ENCODE measurements around the gene SPTLC3.

Gene SPTLC3

DNA sequence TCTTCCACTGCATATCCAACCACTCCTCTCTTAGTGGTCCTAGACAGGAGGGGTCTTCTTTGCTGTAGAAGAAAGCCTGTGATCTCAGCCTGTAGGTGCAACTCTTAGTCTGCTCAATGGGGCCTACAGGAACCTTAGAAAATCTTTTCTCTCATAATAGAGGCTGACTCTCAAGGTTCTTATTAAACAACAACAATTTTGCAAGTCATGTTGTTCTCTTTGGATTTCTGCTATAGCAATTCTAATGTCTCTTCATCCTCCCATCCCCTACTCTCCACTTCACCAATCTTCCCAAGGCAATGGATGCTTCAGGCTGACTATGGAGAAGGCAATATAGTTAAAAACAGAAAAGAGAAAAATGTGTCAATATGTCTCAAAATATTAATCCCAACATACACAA is 40.8 kb upstream of the SPTLC3 start:
- no peak for TF ChIP-seq ZNF274 (IDR thresholded peaks at IDR 0.05; ENCODE audit: low read depth, low read length)
- TF ChIP-seq SUZ12 (IDR thresholded peaks at IDR 0.05; ENCODE audit: extremely low read depth, insufficient read depth, insufficient read length): no peak
- TF ChIP-seq YY1 (IDR thresholded peaks at IDR 0.05; ENCODE audit: insufficient read depth, insufficient read length): no peak
- no peak overlapping the region for H3K4me3 ChIP-seq (ENCODE audit: insufficient read length, low read depth)

DNA sequence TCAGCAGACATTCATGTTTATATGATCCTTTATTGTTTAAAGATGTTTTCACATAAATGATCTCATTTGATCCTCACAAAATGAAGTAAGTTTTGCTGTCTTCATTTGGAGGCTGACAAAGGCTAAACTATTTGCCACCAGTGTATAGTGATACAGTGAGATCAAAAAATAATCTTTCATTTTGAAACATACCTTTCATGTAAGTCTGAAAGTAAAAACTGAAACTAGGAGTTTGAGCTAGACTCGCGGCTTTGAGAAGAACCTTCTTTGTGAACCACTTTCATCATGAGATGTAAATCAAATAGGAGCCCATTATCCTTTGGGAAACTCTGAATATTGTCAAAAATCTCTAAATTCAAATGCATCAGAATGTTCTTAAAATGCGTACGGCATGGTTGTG is 40.3 kb upstream of the SPTLC3 start:
- Histone ChIP-seq H3K9ac (ENCODE audit: insufficient read length, low read depth) (no peak overlapping the region), H3K4me3 (ENCODE audit: insufficient read length, low read depth) (no peak overlapping the region), H3K4me1 (ENCODE audit: insufficient read depth, insufficient read length) (no peaks in the 10 kb centered on the region), H3K36me3 (ENCODE audit: insufficient read depth, insufficient read length, low read length) (no peaks in the 10 kb centered on the region), H3K9me3 (ENCODE audit: insufficient read depth, low read length) (peaks cover 16% of the 10 kb centered on the region), H3K27me3 (ENCODE audit: insufficient read depth, insufficient read length) (no peaks in the 10 kb centered on the region)
- DNase-seq (ENCODE audit: low read depth, low spot score): no peak
- TF ChIP-seq ZNF274 (IDR thresholded peaks at IDR 0.05; ENCODE audit: low read depth, low read length): no peak
- no peak for TF ChIP-seq YY1 (IDR thresholded peaks at IDR 0.05; ENCODE audit: insufficient read depth, insufficient read length)
- no peak for TF ChIP-seq SUZ12 (IDR thresholded peaks at IDR 0.05; ENCODE audit: extremely low read depth, insufficient read depth, insufficient read length)

More for the DNA sequence above, 40.8 kb upstream of the SPTLC3 start:
- no peak for DNase-seq (ENCODE audit: low read depth, low spot score)
- peaks cover 16% of the 10 kb centered on the region for H3K9me3 ChIP-seq (ENCODE audit: insufficient read depth, low read length)
- H3K27me3 ChIP-seq (ENCODE audit: insufficient read depth, insufficient read length): no peaks in the 10 kb centered on the region
- no peaks in the 10 kb centered on the region for H3K4me1 ChIP-seq (ENCODE audit: insufficient read depth, insufficient read length)
- H3K36me3 ChIP-seq (ENCODE audit: insufficient read depth, insufficient read length, low read length): no peaks in the 10 kb centered on the region
- no peak overlapping the region for H3K9ac ChIP-seq (ENCODE audit: insufficient read length, low read depth)

DNA sequence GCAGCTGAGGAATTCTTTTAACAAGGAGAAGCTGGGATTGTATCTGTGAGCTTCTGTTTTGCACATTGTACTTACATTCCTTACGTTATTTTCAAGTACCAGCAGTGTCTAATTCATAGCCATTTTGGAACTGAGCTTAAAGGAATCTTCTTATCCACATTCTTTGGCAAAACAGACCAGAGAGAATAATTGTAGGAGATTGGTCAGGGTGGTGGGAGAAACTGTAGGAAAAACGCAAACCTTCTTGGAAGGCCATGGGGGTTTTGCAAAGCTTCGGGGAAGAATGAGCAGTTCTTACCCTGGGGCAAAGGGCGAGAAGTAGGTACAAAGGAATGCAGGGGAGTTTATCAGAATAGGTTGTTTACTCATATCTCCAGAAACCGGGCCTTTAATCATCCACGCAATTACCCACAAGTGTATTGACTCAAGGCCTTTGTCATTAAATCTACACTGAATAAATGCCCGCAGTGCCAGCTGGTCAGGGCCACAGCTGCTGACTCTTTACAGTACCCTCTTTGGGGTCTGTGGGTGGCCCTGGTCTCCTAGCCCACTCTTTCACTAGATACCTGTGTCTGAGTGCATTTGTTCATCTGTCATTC is 39.6 kb upstream of the SPTLC3 start:
- H3K4me3 ChIP-seq (ENCODE audit: insufficient read length, low read depth): no peak overlapping the region
- H3K27me3 ChIP-seq (ENCODE audit: insufficient read depth, insufficient read length): no peaks in the 10 kb centered on the region
- DNase-seq (ENCODE audit: low read depth, low spot score): no peak
- no peak overlapping the region for H3K9ac ChIP-seq (ENCODE audit: insufficient read length, low read depth)
- no peaks in the 10 kb centered on the region for H3K4me1 ChIP-seq (ENCODE audit: insufficient read depth, insufficient read length)
- no peaks in the 10 kb centered on the region for H3K36me3 ChIP-seq (ENCODE audit: insufficient read depth, insufficient read length, low read length)
- TF ChIP-seq SUZ12 (IDR thresholded peaks at IDR 0.05; ENCODE audit: extremely low read depth, insufficient read depth, insufficient read length) (no peak), YY1 (IDR thresholded peaks at IDR 0.05; ENCODE audit: insufficient read depth, insufficient read length) (no peak), ZNF274 (IDR thresholded peaks at IDR 0.05; ENCODE audit: low read depth, low read length) (no peak)
- peaks cover 16% of the 10 kb centered on the region for H3K9me3 ChIP-seq (ENCODE audit: insufficient read depth, low read length)

DNA sequence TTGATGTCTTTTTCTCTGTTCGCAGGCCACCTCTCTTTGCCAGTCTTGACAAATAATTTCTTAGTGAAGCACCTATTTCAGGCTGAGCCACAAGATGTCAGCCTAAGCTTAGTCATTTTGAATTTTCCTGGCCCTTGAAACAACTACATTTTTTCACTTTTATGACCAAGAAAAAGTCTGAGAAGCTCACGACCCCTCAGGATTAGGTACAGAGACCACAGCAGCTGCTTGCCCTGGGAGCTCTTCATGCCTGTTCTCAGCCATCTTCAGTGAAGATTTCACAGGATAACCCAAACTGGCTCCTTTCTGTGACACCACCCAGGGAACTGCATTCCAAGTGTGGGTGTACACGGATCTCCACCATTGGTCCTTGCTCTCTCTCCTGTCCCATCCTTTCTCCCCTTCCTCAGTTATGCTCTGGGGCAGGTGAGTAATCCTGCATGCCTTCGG is 38.4 kb upstream of the SPTLC3 start:
- Histone ChIP-seq H3K4me3 (ENCODE audit: insufficient read length, low read depth) (no peak overlapping the region), H3K36me3 (ENCODE audit: insufficient read depth, insufficient read length, low read length) (no peaks in the 10 kb centered on the region), H3K4me1 (ENCODE audit: insufficient read depth, insufficient read length) (no peaks in the 10 kb centered on the region), H3K27me3 (ENCODE audit: insufficient read depth, insufficient read length) (no peaks in the 10 kb centered on the region), H3K9ac (ENCODE audit: insufficient read length, low read depth) (no peak overlapping the region), H3K9me3 (ENCODE audit: insufficient read depth, low read length) (peaks cover 16% of the 10 kb centered on the region)
- no peak for TF ChIP-seq YY1 (IDR thresholded peaks at IDR 0.05; ENCODE audit: insufficient read depth, insufficient read length)
- TF ChIP-seq ZNF274 (IDR thresholded peaks at IDR 0.05; ENCODE audit: low read depth, low read length): no peak
- no peak for TF ChIP-seq SUZ12 (IDR thresholded peaks at IDR 0.05; ENCODE audit: extremely low read depth, insufficient read depth, insufficient read length)
- peak; percentile 6 for DNase-seq (ENCODE audit: low read depth, low spot score)

DNA sequence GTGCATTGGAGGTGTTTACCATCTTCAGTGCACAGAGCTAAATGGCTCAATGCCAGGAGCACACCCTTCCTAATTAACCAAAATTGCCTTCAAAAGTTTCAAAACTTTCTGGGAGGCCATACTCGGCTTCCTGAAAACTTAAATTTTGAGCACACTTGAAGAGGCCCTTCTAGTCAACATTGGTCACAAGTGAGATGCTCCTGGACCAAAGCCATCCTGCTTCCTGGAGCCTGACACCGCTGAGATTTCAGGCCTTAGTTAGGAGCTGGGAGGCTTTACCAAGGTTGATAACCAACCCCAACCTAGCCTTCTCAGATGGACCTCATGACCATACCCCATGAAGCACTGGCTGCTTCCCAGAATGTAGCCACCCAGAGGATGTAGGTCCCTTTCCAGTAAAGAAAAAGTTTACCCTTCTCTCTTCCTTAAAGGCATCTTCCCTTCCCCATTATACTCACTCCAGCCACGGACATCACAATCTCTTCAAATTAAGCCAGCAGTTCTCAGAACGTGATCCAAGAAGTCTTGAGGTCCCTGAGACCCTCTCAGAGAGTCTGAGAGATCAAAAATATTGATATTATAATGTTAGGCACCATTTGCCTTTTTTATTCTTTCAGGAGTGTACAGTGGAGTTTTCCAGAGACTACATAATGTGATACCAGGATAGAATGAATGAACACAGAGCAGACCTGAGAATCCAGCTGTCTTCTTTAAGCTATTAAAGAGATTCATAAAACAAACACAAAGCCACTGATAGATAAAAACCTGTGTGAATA is 32.8 kb upstream of the SPTLC3 start:
- Histone ChIP-seq H3K36me3 (ENCODE audit: insufficient read depth, insufficient read length, low read length) (no peaks in the 10 kb centered on the region), H3K4me3 (ENCODE audit: insufficient read length, low read depth) (no peak overlapping the region), H3K9me3 (ENCODE audit: insufficient read depth, low read length) (no peaks in the 10 kb centered on the region), H3K9ac (ENCODE audit: insufficient read length, low read depth) (no peak overlapping the region), H3K4me1 (ENCODE audit: insufficient read depth, insufficient read length) (no peaks in the 10 kb centered on the region), H3K27me3 (ENCODE audit: insufficient read depth, insufficient read length) (no peaks in the 10 kb centered on the region)
- no peak for TF ChIP-seq ZNF274 (IDR thresholded peaks at IDR 0.05; ENCODE audit: low read depth, low read length)
- no peak for TF ChIP-seq SUZ12 (IDR thresholded peaks at IDR 0.05; ENCODE audit: extremely low read depth, insufficient read depth, insufficient read length)
- TF ChIP-seq YY1 (IDR thresholded peaks at IDR 0.05; ENCODE audit: insufficient read depth, insufficient read length): no peak
- DNase-seq (ENCODE audit: low read depth, low spot score): no peak

DNA sequence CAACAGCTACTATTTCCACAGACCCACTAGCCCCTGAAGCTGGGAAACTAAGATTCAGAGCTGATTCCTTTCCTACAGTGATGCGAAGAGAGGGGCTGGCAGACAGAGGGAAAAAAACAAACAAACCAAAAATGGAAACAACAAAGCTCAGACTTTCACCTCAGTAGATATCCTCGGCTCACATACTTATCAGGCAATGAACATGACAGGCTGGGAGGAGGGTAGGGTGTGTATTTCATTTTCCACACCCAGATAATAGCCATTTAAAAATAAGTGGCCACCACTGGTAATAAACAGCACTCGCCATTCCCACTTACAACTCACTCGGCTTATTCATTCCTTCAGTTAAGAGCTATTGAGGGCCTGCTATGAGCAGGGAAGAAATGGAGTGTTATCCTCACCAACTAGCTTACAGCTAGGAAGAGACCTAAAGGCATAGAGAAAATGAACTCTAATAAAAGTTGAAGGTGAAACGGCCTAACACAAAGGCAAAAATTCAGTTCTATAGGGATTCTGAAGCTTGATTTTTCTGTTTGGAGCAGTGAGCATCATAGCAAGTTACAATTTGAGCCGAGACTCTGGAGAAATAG is 32.0 kb upstream of the SPTLC3 start:
- Histone ChIP-seq H3K9me3 (ENCODE audit: insufficient read depth, low read length) (no peaks in the 10 kb centered on the region), H3K4me3 (ENCODE audit: insufficient read length, low read depth) (no peak overlapping the region), H3K27me3 (ENCODE audit: insufficient read depth, insufficient read length) (no peaks in the 10 kb centered on the region), H3K4me1 (ENCODE audit: insufficient read depth, insufficient read length) (no peaks in the 10 kb centered on the region), H3K36me3 (ENCODE audit: insufficient read depth, insufficient read length, low read length) (no peaks in the 10 kb centered on the region), H3K9ac (ENCODE audit: insufficient read length, low read depth) (no peak overlapping the region)
- DNase-seq (ENCODE audit: low read depth, low spot score): no peak
- TF ChIP-seq ZNF274 (IDR thresholded peaks at IDR 0.05; ENCODE audit: low read depth, low read length) (no peak), SUZ12 (IDR thresholded peaks at IDR 0.05; ENCODE audit: extremely low read depth, insufficient read depth, insufficient read length) (no peak), YY1 (IDR thresholded peaks at IDR 0.05; ENCODE audit: insufficient read depth, insufficient read length) (no peak)
